Right lung (tissue), 5 donors: ENCODE data around the gene MFSD1. TPM values are rescaled to one million over a fixed set of nuclear protein-coding genes. Genes with fewer than 3 reads are reported as not detected.

ENCODE experiments used
- DNase-seq, 2 donors: peaks; one replicate each; pipeline ENCODE4 v3.0.0-alpha.2; 2013
- polyA plus RNA-seq, 5 donors: library from polyadenylated mRNA; unstranded; fragments of 120-200 nt; gene quantifications; one replicate each; pipeline versions ENCODE4 v1.2.1 to v1.2.3, GENCODE V29; 2013; ENCODE audit warnings: inconsistent platforms in 1 of 5, low replicate concordance in 1 of 5; ENCODE audit not compliant: insufficient read length in 5 of 5, insufficient read depth in 1 of 5

The MFSD1 gene
- polyA plus RNA-seq, 5 donors = 43.7 to 60.1 (median 55.1) TPM

GRCh38 chr3:158864492-158864891 is 62.6 kb downstream of the MFSD1 start:
- no peak for DNase-seq

- DNase-seq = no peak
These were observed 73.8 kb downstream of the MFSD1 start for GRCh38 chr3:158875700-158876099.

Other genes with a start within 250 kb of the MFSD1 start
- gene MLF1, start 230.9 kb upstream of the MFSD1 start, polyA plus RNA-seq = 10 to 100 TPM; 54.8 to 90.4 (median 72.1) TPM
- gene GFM1, start 157.5 kb upstream of the MFSD1 start, polyA plus RNA-seq = 10 to 100 TPM; 48.2 to 62.8 (median 53.2) TPM
- gene LXN, start 129.4 kb upstream of the MFSD1 start, polyA plus RNA-seq = 100 to 1,000 TPM; 139 to 267 (median 207) TPM
- 10 to 100 TPM; 31.7 to 91.7 (median 65.4) TPM for gene RARRES1, start 69.6 kb upstream of the MFSD1 start, polyA plus RNA-seq